Heart left ventricle (tissue), 16 donors: Measurements from ENCODE around the gene RNF43. TPM values are rescaled to one million over a fixed set of nuclear protein-coding genes. Genes with fewer than 3 reads are reported as not detected.

ENCODE experiments used
- ATAC-seq, 4 donors: fragments of 200-7000 bp; cut with Tn5 transposase; one replicate each; pipeline ENCODE4 v1.9.1; 2020 to 2022; ENCODE audit warnings: moderate library complexity in 4 of 4, mild to moderate bottlenecking in 3 of 4, moderate number of reproducible peaks in 1 of 4
- DNase-seq, 5 donors: peaks; one replicate each; pipeline ENCODE4 v3.0.0-alpha.2; 2020
- H3K27ac ChIP-seq, 12 donors: fragments of 200-600 bp; sonication (generic) in 4 of 12; one replicate each; pipeline versions ENCODE4 v1.5.0 to v1.8.0; 2016 to 2022; ENCODE audit warnings: mild to moderate bottlenecking in 2 of 12
- H3K27me3 ChIP-seq, 9 donors: fragments of 200-600 bp; sonication (generic) in 2 of 9; one replicate each; pipeline versions ENCODE4 v1.5.1 to v1.8.0; 2016 to 2022; ENCODE audit warnings: mild to moderate bottlenecking in 3 of 9
- H3K36me3 ChIP-seq, 9 donors: fragments of 200-600 bp; sonication (generic) in 2 of 9; one replicate each; pipeline versions ENCODE4 v1.5.0 to v1.8.0; 2018 to 2022; ENCODE audit warnings: mild to moderate bottlenecking in 2 of 9
- H3K4me1 ChIP-seq, 12 donors: fragments of 200-600 bp; sonication (generic) in 4 of 12; one replicate each; pipeline versions ENCODE4 v1.5.0 to v1.8.0; 2016 to 2022; ENCODE audit warnings: mild to moderate bottlenecking in 3 of 12
- H3K4me3 ChIP-seq, 12 donors: fragments of 200-600 bp; sonication (generic) in 4 of 12; one replicate each; pipeline versions ENCODE4 v1.5.0 to v1.8.0; 2017 to 2022; ENCODE audit warnings: mild to moderate bottlenecking in 9 of 12, moderate library complexity in 4 of 12
- H3K9me3 ChIP-seq, 12 donors: fragments of 200-600 bp; sonication (generic) in 4 of 12; one replicate each; pipeline versions ENCODE4 v1.5.0 to v1.8.0; 2016 to 2022; ENCODE audit warnings: mild to moderate bottlenecking in 1 of 12
- POLR2A ChIP-seq, 2 donors: fragments of 450-650 bp; IDR thresholded peaks; one replicate each; pipeline ENCODE4 v1.6.1; 2017; ENCODE audit warnings: antibody characterized with exemption in 2 of 2, mild to moderate bottlenecking in 2 of 2, moderate library complexity in 2 of 2
- WGBS, 4 donors: extraction: QIAGEN DNeasy Blood & Tissue Kit in 2 of 4; methylation state at CpG; one replicate each; pipeline versions ENCODE4 v1.1.5 to v1.1.7; 2013 to 2018; 5-methylcytosine and 5-hydroxymethylcytosine counted together
- intact Hi-C, 10 donors: fragments of 100-400 bp; cut with DNase I; formaldehyde crosslinking; loops; one replicate each; pipeline versions ENCODE4 v1.11.1 to v1.14.2; 2022
- polyA plus RNA-seq, 2 donors: library from polyadenylated mRNA; stranded (reverse); fragments of 200-250 nt; gene quantifications; one replicate each; pipeline ENCODE4 v1.2.3, GENCODE V29; 2013
- total RNA-seq, 9 donors: library from RNA; depleted of rRNA in 2 of 9; stranded (reverse); fragments of >200 nt in 2 of 9; fragmentation: NEBNext Ultra II Directional in 3 of 9; extraction: Animal tissue kit (Norgen Biotek cat#: 25700) in 3 of 9; gene quantifications; one replicate each; pipeline versions ENCODE4 v1.1.0 to v1.2.4, GENCODE V29; 2016 to 2023
- TF ChIP-seq, protein P1 (sequence below), 12 donors: fragments of 200-600 bp; sonication (generic) in 4 of 12; IDR thresholded peaks; one replicate each; pipeline versions ENCODE4 v1.5.0 to v1.8.0; 2018 to 2022; ENCODE audit warnings: antibody characterized with exemption in 12 of 12, mild to moderate bottlenecking in 5 of 12
- donor health status: ischemic (EF 13 %, LVEDD 7.1; RV severe dilation, severe dysfunction).
- donor health status: healthy with polysubstance abuse.
- donor health status: DM: no; HTN: yes; CAD: no.
- donor health status: DM: no; HTN: no; CAD: no.
- donor health status: ischemic (EF 25% LVEDD 6.9; RV normal size, moderate dysfunction).
- donor health status: ischemic (EF 25% LVEDD 5.7; RV mildly dilated, moderate dysfunction).
- donor health status: healthy.
- donor health status: DM: yes; HTN: yes; CAD: no.
- donor health status: ischemic (EF 35%, LVEDD 5.7; RV mildly dilated, moderate dysfunction).
- donor health status: nonischemic (EF 11% LVEDD 7.7; RV severe dilation, severe dysfunction).
- donor health status: DM: yes; HTN: yes; CAD: no.
- donor health status: PGD.
- donor health status: ischemic (EF 29% LVEDD 5.4; RV normal size, mild dysfunction).
- donor health status: nonischemic (EF 23%, LVEDD 6.1; RV moderate dilation, normal function).

RNF43 gene
- total and polyA plus RNA-seq, 11 donors: 1.9 to 7.5 (median 4.9) TPM

DNA sequence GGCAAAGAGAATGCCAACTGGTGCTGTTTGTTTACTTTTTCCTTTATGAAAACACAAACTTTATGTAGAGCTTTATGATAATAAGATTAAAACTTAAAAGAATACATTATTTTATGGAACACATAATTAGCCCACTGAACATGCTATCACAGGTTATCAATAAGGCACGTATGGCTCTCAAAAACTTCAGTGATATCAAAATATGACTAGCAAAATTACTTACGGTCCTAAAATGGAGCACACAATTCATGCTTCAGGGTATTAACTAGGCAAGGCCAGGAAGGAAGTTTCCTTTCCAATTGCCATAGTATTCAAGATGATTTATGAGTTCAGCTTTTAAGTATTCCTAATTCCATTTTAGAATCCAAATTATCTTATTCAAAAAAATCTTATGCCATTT is 3.6 kb downstream of the RNF43 start:
- intact Hi-C loops: loop anchor here in 6 of 10 donors (5.0 to 10.0 kb wide), 4 partner anchors 56 to 169 kb away; partner anchors contain the start of gene TSPOAP1 (in 3 of the 6)
- no peaks in the 10 kb centered on the region for H3K36me3 ChIP-seq
- H3K27ac ChIP-seq: no peak overlapping the region

DNA sequence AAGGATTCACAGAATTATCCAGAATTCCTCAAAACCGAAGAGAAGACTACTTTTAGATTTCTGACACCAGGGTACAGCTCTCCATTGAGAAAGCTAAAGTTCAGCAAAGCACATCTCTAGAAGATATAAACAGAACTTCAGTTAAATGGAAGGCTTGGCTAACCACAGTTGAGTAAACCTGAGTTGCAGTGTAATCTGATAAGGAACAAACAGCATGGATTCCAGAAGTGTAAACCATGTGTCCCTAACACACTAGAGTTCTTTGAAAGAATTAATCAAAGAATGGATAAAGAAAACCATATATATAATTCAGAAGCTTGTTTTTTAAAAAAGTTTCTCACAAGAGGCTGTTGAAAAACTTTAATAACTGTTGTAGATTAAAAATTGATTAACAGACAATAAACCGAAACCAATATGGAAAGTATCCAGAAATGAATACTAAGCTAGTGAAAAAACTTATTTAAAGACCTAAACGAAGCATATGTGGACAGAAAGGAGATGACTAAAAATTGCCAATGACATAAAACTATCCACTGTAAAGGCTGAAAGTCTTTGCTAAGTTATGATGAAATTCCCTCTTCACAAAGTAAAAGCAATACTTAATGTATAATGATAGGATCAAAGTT is 4.3 kb downstream of the RNF43 start:
- ATAC-seq: no peak
- H3K4me1 ChIP-seq: peaks cover 0 to 8% (median 0%) of the 10 kb centered on the region in 12 donors
- H3K4me3 ChIP-seq: no peak overlapping the region
- peaks cover 0 to 3% (median 0%) of the 10 kb centered on the region in 9 donors for H3K27me3 ChIP-seq
- intact Hi-C loops: loop anchor here in 6 of 10 donors (5.0 to 10.0 kb wide), 4 partner anchors 56 to 168 kb away; partner anchors contain the start of gene TSPOAP1 (in 3 of the 6)
- WGBS, 4 donors: 72 to 83% (median 79%) methylated on average over 3 of the region's 3 CpGs
- H3K27ac ChIP-seq: no peak overlapping the region
- no peaks in the 10 kb centered on the region for H3K9me3 ChIP-seq
- TF ChIP-seq POLR2A (IDR thresholded peaks at IDR 0.05): no peak
- TF ChIP-seq, protein P1, sequence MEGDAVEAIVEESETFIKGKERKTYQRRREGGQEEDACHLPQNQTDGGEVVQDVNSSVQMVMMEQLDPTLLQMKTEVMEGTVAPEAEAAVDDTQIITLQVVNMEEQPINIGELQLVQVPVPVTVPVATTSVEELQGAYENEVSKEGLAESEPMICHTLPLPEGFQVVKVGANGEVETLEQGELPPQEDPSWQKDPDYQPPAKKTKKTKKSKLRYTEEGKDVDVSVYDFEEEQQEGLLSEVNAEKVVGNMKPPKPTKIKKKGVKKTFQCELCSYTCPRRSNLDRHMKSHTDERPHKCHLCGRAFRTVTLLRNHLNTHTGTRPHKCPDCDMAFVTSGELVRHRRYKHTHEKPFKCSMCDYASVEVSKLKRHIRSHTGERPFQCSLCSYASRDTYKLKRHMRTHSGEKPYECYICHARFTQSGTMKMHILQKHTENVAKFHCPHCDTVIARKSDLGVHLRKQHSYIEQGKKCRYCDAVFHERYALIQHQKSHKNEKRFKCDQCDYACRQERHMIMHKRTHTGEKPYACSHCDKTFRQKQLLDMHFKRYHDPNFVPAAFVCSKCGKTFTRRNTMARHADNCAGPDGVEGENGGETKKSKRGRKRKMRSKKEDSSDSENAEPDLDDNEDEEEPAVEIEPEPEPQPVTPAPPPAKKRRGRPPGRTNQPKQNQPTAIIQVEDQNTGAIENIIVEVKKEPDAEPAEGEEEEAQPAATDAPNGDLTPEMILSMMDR (IDR thresholded peaks at IDR 0.05): no peak
- DNase-seq: no peak
- no peaks in the 10 kb centered on the region for H3K36me3 ChIP-seq

More for the DNA sequence above, 3.6 kb downstream of the RNF43 start:
- TF ChIP-seq, protein P1 (IDR thresholded peaks at IDR 0.05): no peak
- TF ChIP-seq POLR2A (IDR thresholded peaks at IDR 0.05): no peak
- DNase-seq (no peak), ATAC-seq (no peak)
- Histone ChIP-seq H3K4me1 (peaks cover 0 to 8% (median 0%) of the 10 kb centered on the region in 12 donors), H3K27me3 (no peaks in the 10 kb centered on the region), H3K4me3 (peak overlapping the region in 4 of 12 donors; percentile 0 to 61 (median 51)), H3K9me3 (no peaks in the 10 kb centered on the region)
- WGBS, 4 donors: 21 to 44% (median 39%) methylated on average over 2 of the region's 2 CpGs

DNA sequence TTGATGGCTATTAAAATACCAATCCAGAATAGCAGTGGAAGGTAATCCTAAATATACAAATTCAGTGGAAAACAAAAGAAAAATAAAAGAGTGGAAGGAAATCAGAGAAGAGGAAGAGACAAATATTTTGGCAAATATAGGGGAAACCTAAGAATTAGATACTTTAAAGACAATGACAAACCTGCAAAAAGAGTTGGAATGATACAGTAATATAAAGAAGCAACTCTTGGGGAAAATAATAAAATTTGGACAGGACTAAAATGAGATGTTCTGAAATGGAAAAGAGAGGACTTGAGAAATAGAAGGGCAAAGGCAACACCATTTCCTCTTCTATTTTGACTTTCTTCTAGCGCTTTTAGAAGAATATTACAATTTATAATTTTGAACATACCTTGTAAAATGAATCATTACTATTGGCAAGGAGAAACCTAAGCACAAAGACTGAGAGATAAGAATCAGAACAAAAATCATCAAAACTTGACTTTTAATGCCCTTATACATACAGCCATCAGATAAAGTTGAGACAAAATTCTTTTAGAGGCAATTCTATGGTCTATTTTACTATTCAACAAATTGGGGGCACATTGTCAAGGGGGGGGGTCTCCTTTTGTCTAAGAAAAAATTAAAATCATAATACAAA is 5.2 kb downstream of the RNF43 start:
- Histone ChIP-seq H3K27me3 (peaks cover 0 to 3% (median 0%) of the 10 kb centered on the region in 9 donors), H3K27ac (no peak overlapping the region), H3K9me3 (no peaks in the 10 kb centered on the region), H3K4me3 (no peak overlapping the region), H3K4me1 (no peaks in the 10 kb centered on the region), H3K36me3 (no peaks in the 10 kb centered on the region)
- WGBS, 4 donors: 90 to 97% (median 95%) methylated on average over 1 of the region's 1 CpG
- intact Hi-C loops: loop anchor here in 6 of 10 donors (5.0 to 10.0 kb wide), 4 partner anchors 55 to 167 kb away; partner anchors contain the start of gene TSPOAP1 (in 3 of the 6)
- TF ChIP-seq, protein P1 (IDR thresholded peaks at IDR 0.05): no peak
- TF ChIP-seq POLR2A (IDR thresholded peaks at IDR 0.05): no peak
- no peak for ATAC-seq
- no peak for DNase-seq

DNA sequence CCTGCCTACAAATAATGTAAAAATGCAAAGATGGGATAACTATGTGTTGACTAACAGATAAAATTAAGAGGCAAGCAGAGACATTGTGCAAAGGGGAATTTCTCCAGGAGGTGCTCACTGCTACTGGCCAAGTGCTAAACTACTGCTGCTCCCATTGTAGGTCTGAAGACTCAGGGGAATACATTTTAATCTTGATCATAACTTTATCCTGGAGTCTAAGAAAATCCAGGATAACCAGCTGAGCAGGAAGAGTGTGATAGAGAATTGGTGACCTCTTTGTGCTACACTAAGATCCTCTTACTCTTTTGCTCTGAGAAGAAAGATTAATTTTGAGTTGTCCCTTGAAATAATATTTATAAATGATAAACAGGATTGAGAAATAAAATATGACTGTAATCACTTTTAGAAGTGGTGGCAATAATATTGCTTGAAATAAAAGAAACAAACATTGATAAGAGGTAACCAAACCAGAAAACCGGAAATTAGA is 5.9 kb downstream of the RNF43 start:
- intact Hi-C loops: loop anchor here in 6 of 10 donors (5.0 to 10.0 kb wide), 4 partner anchors 54 to 167 kb away; partner anchors contain the start of gene TSPOAP1 (in 3 of the 6)

More for the DNA sequence above, 5.9 kb downstream of the RNF43 start:
- 58 to 78% (median 73%) methylated on average over 1 of the region's 1 CpG for WGBS, 4 donors
- DNase-seq: no peak
- Histone ChIP-seq H3K27me3 (peaks cover 0 to 6% (median 0%) of the 10 kb centered on the region in 9 donors), H3K4me3 (no peak overlapping the region), H3K4me1 (no peaks in the 10 kb centered on the region), H3K36me3 (no peaks in the 10 kb centered on the region), H3K27ac (no peak overlapping the region), H3K9me3 (no peaks in the 10 kb centered on the region)
- no peak for TF ChIP-seq POLR2A (IDR thresholded peaks at IDR 0.05)
- TF ChIP-seq, protein P1 (IDR thresholded peaks at IDR 0.05): no peak
- no peak for ATAC-seq
